Fibroblast of skin of scalp (primary cell): ENCODE measurements around the gene PLCB1.

Experiments used
- DNase-seq: peaks from one replicate; pipeline ENCODE4 v3.0.0-alpha.2; 2013

Gene PLCB1

GRCh38 chr20:8667306-8667705 lies 535.2 kb downstream of the PLCB1 start:
- no peak for DNase-seq

DNA sequence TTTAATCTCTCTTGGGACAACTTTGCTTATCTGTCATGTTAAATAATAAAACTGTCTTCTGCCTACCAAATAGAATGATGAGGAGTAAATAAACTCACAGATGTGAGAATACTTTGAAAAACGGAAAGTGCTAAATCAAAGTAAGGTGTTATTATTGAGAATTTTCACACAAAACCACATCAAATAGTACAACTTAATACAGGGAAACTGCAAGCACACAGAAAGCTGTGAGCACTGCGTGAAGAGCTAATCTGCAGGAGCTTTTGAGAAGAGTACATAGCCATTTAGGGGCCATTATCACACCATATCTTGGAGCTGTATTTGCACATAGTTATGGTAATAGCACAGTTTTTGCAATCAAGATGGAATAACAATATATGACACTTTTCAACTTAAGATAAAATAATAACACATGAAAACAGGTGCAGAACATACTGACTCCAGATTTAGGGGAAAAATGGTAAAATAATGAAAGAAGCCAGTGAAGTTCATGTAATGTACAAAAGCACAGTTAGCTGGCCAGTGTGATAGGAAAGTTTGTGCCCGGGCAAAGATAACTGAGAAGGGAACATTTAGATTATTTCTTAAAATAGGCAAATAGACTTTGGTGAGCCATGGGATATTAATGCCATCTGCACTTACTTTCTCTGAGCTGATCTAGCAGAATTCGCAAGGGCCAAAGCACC lies 538.3 kb downstream of the PLCB1 start:
- no peak for DNase-seq

DNA sequence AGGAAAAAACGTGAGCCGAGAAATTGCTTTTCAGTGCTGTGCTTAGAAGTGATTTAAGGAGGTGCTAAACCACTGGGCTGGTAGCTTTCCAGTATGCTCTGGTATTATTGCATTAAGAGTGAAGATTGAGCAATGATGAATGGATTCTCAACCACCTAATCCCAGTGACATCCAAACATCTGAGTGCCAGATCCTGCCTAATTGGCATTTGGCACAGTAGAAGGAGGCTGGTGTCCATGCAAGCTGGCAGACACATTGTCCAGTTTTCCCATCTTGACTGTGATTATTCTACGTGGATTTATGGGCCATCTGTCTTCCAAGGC lies 538.8 kb downstream of the PLCB1 start:
- DNase-seq: peak; percentile 27

- no peak for DNase-seq
Measured at GRCh38 chr20:8671370-8671961, 539.4 kb downstream of the PLCB1 start.

- no peak for DNase-seq
Measured at GRCh38 chr20:8673116-8673515, 541.0 kb downstream of the PLCB1 start.

DNA sequence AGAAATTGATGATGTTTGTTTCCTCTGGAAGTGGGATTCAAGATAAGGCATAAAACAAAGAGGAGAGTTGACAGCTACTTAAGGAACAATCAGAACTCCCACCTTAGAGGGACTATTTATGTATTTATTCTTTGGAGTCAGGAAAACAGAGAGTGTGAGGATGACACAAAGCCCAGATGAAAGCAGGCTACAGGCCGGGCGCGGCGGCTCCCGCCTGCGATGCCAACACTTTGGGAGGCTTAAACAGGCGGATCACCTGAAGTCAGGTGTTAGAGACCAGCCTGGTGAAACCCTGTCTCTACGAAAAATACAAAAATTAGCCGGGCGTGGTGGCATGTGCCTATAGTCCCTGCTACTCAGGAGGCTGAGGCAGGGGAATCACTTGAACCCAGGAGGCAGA lies 543.8 kb downstream of the PLCB1 start:
- no peak for DNase-seq

- DNase-seq: no peak
Measured at GRCh38 chr20:8678098-8678776, 546.2 kb downstream of the PLCB1 start.

GRCh38 chr20:8689337-8689736 lies 557.3 kb downstream of the PLCB1 start:
- no peak for DNase-seq

GRCh38 chr20:8690074-8690473 lies 558.0 kb downstream of the PLCB1 start:
- no peak for DNase-seq

GRCh38 chr20:8693709-8694108 lies 561.6 kb downstream of the PLCB1 start:
- DNase-seq: peak; percentile 95

GRCh38 chr20:8700756-8701155 lies 568.7 kb downstream of the PLCB1 start:
- DNase-seq: no peak

- DNase-seq: no peak
Measured at GRCh38 chr20:8706961-8707700, 575.1 kb downstream of the PLCB1 start.

DNA sequence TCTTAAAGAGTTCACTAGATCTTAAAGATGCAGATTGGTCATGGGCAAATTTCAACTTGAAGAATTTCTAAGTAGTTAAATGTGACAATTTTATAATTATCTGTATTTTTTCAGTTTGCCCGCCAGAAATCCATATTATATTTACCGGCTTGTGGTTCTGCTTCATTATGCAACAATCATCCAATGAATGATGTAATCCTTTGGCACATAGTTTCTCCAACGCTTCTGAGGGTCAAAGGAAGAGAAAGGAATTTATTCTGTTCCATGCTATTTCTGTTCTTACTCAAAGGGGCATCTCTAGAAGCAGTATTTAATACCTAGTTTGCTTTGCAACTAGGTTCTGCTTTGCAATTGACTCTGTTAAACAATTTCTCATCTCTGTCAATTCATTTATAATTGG lies 577.6 kb downstream of the PLCB1 start:
- DNase-seq: no peak

GRCh38 chr20:8711501-8711900 lies 579.4 kb downstream of the PLCB1 start:
- DNase-seq: no peak

DNA sequence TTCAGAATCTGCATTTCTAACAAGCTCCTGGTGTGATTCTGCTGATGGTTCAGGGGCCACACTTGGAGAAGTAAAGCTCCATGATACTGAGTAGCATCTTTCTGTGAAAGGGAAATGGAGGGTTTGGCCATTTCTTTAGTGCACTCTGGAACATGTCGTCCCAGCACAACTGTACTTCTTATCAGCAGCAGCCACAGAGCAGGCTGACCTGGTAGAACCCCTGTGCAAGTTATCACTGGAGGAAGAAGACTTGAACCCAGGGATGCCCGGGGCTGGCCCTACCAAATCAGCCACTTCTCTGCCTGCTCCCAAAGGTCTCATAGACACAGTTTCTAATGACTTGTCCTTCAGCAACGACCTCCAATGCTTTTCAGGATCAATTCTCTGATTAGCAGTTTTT lies 582.1 kb downstream of the PLCB1 start:
- DNase-seq: no peak

GRCh38 chr20:8718279-8718678 lies 586.2 kb downstream of the PLCB1 start:
- no peak for DNase-seq

DNA sequence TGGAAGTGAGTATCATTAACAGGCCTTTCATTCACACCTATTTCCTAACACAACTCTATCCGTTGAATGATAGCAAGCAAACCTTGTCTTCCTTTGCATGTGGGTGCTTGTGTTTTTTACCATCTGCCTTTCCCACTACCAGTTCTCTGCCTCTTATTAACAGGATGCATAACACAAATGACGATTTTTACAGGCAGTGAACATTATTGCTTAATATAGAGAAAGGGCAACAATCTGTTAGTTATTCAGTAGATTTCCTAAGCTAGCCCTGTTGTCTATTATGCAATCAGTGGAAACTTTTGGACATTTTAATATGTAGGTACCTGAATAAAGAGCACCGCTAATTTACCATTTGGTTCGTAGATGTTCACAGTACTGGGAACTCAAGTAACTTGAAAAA lies 588.0 kb downstream of the PLCB1 start:
- DNase-seq: no peak

DNA sequence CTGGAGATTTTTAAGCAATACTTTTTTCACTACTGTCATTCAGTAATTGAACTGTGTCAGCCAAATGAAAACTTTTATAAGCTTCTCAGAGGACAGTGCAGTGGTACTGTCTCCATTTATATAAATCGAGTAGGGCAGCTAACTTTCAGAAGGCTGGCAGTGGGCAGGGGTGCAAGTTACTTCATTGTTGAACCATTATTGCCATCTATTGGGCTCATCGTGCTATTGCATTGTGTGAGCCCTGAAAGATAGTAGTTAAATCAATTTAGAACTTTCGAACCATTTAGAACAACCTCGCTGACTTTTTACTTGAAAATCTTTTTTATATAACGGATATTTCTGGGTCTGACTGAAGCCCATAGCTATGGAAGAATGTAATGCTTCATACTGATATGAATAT lies 589.0 kb downstream of the PLCB1 start:
- DNase-seq: peak; percentile 71

GRCh38 chr20:8722277-8722928 lies 590.3 kb downstream of the PLCB1 start:
- DNase-seq: peak; percentile 73

DNA sequence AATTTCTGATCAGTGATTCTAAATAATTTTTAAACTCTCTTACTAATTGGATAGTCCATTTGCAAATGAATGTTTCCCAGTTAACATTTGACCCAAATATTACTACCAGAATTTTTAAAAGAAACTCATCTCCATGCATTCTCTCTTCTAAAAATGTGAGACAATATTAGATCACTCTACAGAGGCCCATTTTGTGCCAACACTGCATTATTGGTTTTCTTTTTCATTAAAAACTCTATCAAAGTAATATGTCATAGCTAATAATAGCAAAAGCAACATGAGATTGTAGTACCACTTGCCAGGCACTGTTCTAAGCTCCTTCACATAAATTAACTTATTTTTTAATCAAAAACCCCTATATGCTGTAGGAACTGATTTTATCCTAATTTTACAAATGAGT lies 591.2 kb downstream of the PLCB1 start:
- no peak for DNase-seq

DNA sequence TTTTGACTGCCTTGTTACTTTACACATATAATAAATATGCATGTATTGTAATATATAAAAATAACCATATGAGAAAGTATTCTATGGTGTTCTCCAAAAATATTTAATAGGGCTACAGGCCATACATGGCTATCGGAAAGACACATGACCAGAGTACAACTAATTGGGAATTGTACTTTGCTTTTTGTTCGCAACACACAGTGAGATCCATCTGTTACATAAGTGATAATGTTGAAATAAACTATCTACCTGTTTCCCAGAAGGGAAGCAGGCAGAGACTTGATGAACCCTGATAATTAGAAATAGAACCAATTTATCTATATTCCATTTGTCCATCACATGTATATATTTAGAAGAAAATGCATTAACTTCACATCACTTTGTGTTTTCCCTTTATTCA lies 592.8 kb downstream of the PLCB1 start:
- DNase-seq: no peak

DNA sequence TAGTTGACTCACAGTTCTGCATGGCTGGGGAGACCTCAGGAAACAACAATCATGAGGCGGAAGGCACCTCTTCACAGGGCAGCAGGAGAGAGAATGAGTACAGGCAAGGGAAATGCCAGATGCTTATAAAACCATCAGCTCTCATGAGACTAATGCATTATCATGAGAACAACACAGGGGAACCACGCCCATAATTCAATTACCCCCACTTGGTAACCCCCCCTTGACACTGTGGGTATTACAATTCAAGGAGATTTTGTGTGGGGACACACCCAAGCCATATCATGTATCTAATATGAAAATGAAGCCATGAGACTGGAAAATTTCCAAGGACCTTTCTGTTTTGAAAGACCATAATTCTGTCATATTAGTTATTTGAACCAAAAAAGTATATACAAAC lies 594.4 kb downstream of the PLCB1 start:
- DNase-seq: no peak

GRCh38 chr20:8735014-8735413 lies 602.9 kb downstream of the PLCB1 start:
- no peak for DNase-seq
